Activated naive CD4-positive, alpha-beta T cell treated with anti-CD3 and anti-CD28 coated beads for 36 hours (primary cell): ENCODE data around the gene BAK1. TPM values are rescaled to one million over a fixed set of nuclear protein-coding genes. Genes with fewer than 3 reads are reported as not detected.

Experiments
- CTCF ChIA-PET: fragments of 350-600 bp; sonication (Branson Sonifier 250); formaldehyde crosslinking; loops from one replicate; lab custom pipeline; 2021; ENCODE audit warnings: antibody characterized with exemption; lab: Charles Lee
- DNase-seq: peaks from one replicate; pipeline ENCODE4 v3.0.0-alpha.2; 2020
- H3K27ac Mint-ChIP-seq: one replicate; pipeline ENCODE4 v1.8.0; 2021; ENCODE audit warnings: mild to moderate bottlenecking, mixed read lengths
- H3K27me3 Mint-ChIP-seq: one replicate; pipeline ENCODE4 v1.8.0; 2021; ENCODE audit warnings: low read depth, mixed read lengths
- H3K36me3 Mint-ChIP-seq: one replicate; pipeline ENCODE4 v1.8.0; 2021; ENCODE audit warnings: low read depth, mixed read lengths
- H3K4me1 Mint-ChIP-seq: one replicate; pipeline ENCODE4 v1.8.0; 2021; ENCODE audit warnings: low read depth, mixed read lengths
- H3K4me3 Mint-ChIP-seq: one replicate; pipeline ENCODE4 v1.8.0; 2021; ENCODE audit warnings: mild to moderate bottlenecking, moderate library complexity, mixed read lengths
- H3K9me3 Mint-ChIP-seq: one replicate; pipeline ENCODE4 v1.8.0; 2021; ENCODE audit warnings: mixed read lengths
- intact Hi-C: fragments of 100-400 bp; cut with micrococcal nuclease; formaldehyde crosslinking; loops from one replicate; pipeline ENCODE4 v1.15.1; 2023
- total RNA-seq, 2 experiments: library from RNA; stranded (reverse); gene quantifications; one replicate each; pipeline ENCODE4 v1.2.3, GENCODE V29; 2021

Gene BAK1
- total RNA-seq, 2 experiments from 2014 or later = 38.3 to 41.1 TPM

DNA sequence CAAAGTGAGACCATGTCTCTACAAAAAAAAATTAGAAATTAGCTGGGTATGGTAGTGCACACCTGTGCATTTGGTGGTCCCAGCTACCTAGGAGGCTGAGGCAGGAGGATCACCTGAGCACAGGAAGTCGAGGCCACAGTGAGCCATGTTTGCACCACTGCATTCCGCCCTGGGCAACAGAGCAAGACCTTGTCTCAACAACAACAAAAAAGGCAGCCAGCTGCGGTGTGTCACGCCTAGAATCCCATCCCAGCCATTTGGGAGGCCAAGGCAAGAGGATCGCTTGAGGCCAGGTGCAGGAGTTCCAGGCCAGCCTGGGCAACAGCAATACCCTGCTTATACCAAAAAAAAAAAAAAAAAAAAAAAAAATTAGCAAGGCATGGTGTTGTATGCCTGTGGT, 1.1 kb upstream of the BAK1 start:
- Mint-ChIP-seq H3K4me1 (peaks cover 42% of the 10 kb centered on the region), H3K36me3 (peaks cover 21% of the 10 kb centered on the region), H3K4me3 (no peak overlapping the region), H3K27ac (no peak overlapping the region), H3K9me3 (no peaks in the 10 kb centered on the region), H3K27me3 (no peaks in the 10 kb centered on the region)
- no peak for DNase-seq
- CTCF ChIA-PET = interaction anchor here (1.1 to 1.8 kb wide), 2 partner anchors 11 to 40 kb away, joined by 3 to 6 read pairs; partner anchors contain the start of gene ITPR3
- intact Hi-C loops = loop anchor here (2.0 kb wide), 2 partner anchors 162 to 190 kb away; partner anchors contain the start of genes CUTA and KIFC1

DNA sequence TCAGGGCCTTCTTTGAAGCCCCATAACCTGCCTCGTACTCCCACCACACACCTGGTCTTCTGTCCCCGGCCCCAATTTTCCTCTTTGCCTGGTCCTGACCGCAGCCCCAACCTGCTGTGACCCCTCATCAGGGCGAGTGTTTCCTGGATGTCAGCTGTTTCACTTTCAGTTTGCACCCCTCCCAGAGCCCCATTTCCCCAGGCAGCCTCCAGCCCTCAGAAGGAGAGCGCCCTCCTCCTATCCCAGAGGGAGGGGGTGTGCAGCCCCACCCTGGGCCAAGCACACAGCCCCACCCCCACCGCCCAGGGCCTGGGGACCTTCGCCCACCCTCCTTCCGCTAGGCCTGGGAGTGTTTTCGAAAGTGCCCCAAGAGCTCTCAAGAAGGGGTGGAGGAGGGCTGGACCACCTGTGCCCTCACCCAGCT, 1.5 kb downstream of the BAK1 start:
- Mint-ChIP-seq H3K27me3 (no peaks in the 10 kb centered on the region), H3K9me3 (no peaks in the 10 kb centered on the region), H3K36me3 (peaks cover 33% of the 10 kb centered on the region), H3K27ac (peak overlapping the region; percentile 96), H3K4me1 (peaks cover 35% of the 10 kb centered on the region), H3K4me3 (peak overlapping the region; percentile 86)
- peak; percentile 58 for DNase-seq
- intact Hi-C loops = loop anchor here (10.0 kb wide), 3 partner anchors 304 to 604 kb away; partner anchors contain the start of genes B3GALT4, HSD17B8, RING1 and RPS18
- CTCF ChIA-PET = interaction anchor here (0.6 to 1.6 kb wide), 6 partner anchors 11 to 188 kb away, joined by 3 to 4 read pairs (median 3); partner anchors contain the start of gene ITPR3

DNA sequence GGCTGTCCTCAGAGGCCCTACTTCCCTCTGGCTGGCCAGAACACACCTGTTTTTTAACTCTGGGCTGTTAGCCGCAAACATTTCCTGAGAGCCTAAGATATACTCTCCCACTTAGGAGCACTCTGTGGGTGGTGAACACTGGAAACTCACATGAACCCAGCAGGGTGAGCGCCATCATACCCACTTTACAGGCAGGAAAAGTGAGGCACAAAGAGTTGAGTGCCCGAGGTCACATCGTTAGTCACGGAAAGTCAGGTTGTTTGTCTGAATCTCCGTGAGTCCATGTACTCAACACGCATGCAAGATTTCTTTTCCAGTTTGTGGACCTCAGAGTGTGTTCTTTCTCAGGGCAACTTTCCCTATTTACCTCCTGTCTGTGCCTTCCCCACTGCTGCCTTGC, 1.9 kb downstream of the BAK1 start:
- no peaks in the 10 kb centered on the region for H3K27me3 Mint-ChIP-seq
- DNase-seq = no peak
- intact Hi-C loops = loop anchor here (10.0 kb wide), 3 partner anchors 303 to 603 kb away; partner anchors contain the start of genes B3GALT4, HSD17B8, RING1 and RPS18
- CTCF ChIA-PET = interaction anchor here (1.2 to 1.6 kb wide), 3 partner anchors 43 to 188 kb away, joined by 3 to 4 read pairs (median 3); partner anchors contain the start of gene ITPR3
- no peaks in the 10 kb centered on the region for H3K9me3 Mint-ChIP-seq
- peaks cover 35% of the 10 kb centered on the region for H3K4me1 Mint-ChIP-seq
- peak overlapping the region; percentile 96 for H3K27ac Mint-ChIP-seq
- peak overlapping the region; percentile 86 for H3K4me3 Mint-ChIP-seq
- H3K36me3 Mint-ChIP-seq = peaks cover 33% of the 10 kb centered on the region

DNA sequence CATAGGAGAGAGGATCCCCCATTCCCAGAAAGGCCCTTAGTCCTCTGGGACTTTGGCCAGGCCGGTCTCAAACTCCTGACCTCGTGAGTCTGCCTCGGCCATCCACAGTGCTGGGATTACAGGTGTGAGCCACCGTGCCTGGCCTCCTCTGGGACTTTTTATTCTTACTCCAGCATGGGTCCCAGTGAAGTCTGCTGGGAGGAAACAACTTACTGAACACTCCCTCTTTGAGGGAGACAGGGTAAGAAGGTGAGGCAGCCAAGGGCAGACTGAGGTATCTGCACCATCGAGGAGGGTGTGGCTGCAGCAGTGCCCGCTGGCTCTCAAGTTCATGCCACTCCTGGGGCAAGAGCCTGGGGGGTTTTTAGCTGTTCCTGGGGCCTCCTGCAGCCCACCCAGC, 2.4 kb downstream of the BAK1 start:
- H3K9me3 Mint-ChIP-seq = no peaks in the 10 kb centered on the region
- intact Hi-C loops = loop anchor here (10.0 kb wide), 3 partner anchors 303 to 603 kb away; partner anchors contain the start of genes B3GALT4, HSD17B8, RING1 and RPS18
- peaks cover 33% of the 10 kb centered on the region for H3K36me3 Mint-ChIP-seq
- H3K4me1 Mint-ChIP-seq = peaks cover 35% of the 10 kb centered on the region
- DNase-seq = no peak
- peak overlapping the region; percentile 86 for H3K4me3 Mint-ChIP-seq
- no peaks in the 10 kb centered on the region for H3K27me3 Mint-ChIP-seq
- CTCF ChIA-PET = no interaction called here
- peak overlapping the region; percentile 96 for H3K27ac Mint-ChIP-seq

DNA sequence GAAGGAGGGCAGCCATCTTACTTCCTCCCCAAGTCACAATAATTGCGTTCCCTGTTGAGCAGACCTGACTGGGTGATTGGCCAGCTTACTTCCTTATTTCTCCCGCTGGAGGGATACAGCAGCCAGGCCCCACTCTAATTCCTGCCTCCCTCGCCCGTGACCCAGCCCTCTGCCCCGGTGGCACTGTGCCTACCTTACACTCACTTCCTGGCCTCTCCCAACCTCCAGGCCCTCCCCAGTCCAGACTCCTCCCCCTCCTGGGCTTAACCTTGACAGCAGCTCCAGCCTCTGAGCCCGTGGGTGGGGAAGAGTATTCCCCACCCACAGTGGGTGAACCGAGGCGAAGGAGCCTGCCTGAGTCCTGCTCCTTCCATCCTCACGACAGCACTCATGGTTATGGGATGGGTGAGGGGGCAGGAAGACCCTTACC, 3.0 kb downstream of the BAK1 start:
- H3K27me3 Mint-ChIP-seq = no peaks in the 10 kb centered on the region
- H3K4me3 Mint-ChIP-seq = peak overlapping the region; percentile 86
- DNase-seq = peak; percentile 57
- peaks cover 39% of the 10 kb centered on the region for H3K4me1 Mint-ChIP-seq
- H3K9me3 Mint-ChIP-seq = no peaks in the 10 kb centered on the region
- CTCF ChIA-PET = interaction anchor here (1.5 kb wide), 1 partner anchor 8 kb away, joined by 4 read pairs; no protein-coding TSS in a partner anchor
- H3K27ac Mint-ChIP-seq = peak overlapping the region; percentile 96
- intact Hi-C loops = loop anchor here (10.0 kb wide), 3 partner anchors 302 to 602 kb away; partner anchors contain the start of genes B3GALT4, HSD17B8, RING1 and RPS18
- H3K36me3 Mint-ChIP-seq = peaks cover 38% of the 10 kb centered on the region

DNA sequence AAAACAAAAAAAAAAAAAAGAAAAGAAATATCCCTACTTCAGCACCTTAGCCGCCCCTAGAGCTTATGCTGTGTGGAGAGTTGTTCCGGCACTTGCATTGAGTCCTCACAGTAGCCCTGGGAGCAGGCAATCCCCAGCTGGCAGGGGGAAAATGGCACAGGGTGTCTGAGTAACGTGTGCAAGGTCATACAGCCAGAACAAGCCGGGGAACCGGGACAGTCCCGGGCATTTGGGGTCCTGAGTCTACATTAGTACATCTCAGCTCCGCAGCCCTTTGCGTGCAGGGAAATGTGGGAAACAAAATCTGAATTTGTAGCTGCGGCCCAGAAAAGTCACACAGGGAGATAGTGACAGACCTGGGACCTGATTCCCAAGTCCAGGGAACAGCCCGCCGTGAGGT, 3.4 kb downstream of the BAK1 start:
- H3K4me1 Mint-ChIP-seq = peaks cover 43% of the 10 kb centered on the region
- no peak for DNase-seq
- H3K4me3 Mint-ChIP-seq = peak overlapping the region; percentile 86
- peaks cover 42% of the 10 kb centered on the region for H3K36me3 Mint-ChIP-seq
- peak overlapping the region; percentile 96 for H3K27ac Mint-ChIP-seq
- intact Hi-C loops = loop anchor here (10.0 kb wide), 3 partner anchors 302 to 602 kb away; partner anchors contain the start of genes B3GALT4, HSD17B8, RING1 and RPS18
- no peaks in the 10 kb centered on the region for H3K27me3 Mint-ChIP-seq
- CTCF ChIA-PET = interaction anchor here (1.5 kb wide), 1 partner anchor 8 kb away, joined by 4 read pairs; no protein-coding TSS in a partner anchor
- no peaks in the 10 kb centered on the region for H3K9me3 Mint-ChIP-seq

DNA sequence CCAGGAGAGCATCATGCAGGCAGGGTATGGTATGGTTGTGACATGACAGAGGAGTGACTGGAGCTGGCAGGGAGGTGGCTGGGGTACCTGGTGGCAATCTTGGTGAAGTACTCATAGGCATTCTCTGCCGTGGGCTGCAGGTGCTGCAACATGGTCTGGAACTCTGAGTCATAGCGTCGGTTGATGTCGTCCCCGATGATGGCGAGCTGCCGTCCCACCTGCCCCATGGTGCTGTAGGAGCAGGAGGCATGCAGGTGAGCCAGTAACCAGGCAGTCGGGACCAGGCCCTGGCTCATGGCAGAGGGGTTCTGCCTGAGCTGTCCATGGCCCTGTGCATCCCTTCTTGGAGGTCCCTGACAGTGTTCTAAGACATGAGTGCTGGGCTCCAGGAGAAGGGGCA, 4.9 kb downstream of the BAK1 start:
- Mint-ChIP-seq H3K9me3 (no peaks in the 10 kb centered on the region), H3K4me3 (no peak overlapping the region), H3K27ac (peak overlapping the region; percentile 79), H3K36me3 (peaks cover 44% of the 10 kb centered on the region), H3K27me3 (no peaks in the 10 kb centered on the region), H3K4me1 (peaks cover 48% of the 10 kb centered on the region)
- intact Hi-C loops = loop anchor here (10.0 kb wide), 3 partner anchors 300 to 600 kb away; partner anchors contain the start of genes B3GALT4, HSD17B8, RING1 and RPS18
- CTCF ChIA-PET = no interaction called here
- no peak for DNase-seq

DNA sequence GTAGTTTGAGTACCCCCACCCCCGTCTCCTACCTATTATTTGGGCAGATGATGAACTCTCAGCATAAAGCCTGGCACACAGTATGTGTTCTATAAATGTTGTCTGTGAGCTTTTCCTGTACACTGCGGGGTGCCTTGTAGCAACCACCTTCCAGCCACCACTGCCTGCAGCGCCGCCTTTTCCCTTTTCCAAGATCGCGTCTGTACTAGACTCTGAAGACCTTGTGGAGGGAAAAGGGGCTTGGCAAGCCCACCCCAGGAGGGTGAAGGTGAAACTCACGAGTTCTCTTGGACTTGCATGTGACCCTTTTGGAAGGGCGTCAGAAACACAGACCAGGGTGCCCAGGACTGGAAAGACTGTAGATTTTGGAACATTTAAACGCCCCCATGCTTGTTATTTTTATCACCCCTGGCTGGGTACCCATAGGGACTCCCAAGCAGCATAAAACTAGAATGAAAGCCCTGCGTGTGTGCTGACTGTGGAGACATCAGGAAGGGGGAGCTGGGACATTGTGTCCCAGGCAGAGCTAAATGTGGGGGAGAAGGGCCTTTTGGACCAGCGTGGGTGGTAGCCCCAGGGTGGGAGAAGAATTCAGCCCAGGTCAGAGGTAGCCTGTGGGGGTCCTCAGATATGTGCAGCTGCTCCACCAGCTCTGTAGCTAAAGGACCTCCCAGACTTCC, 8.3 kb downstream of the BAK1 start:
- peaks cover 53% of the 10 kb centered on the region for H3K4me1 Mint-ChIP-seq
- no peaks in the 10 kb centered on the region for H3K9me3 Mint-ChIP-seq
- no peaks in the 10 kb centered on the region for H3K27me3 Mint-ChIP-seq
- peaks cover 29% of the 10 kb centered on the region for H3K36me3 Mint-ChIP-seq
- intact Hi-C loops = loop anchor here (1.0 to 10.0 kb wide), 12 partner anchors 9 to 1444 kb away; partner anchors contain the start of genes ATF6B, B3GALT4, BAK1 and CUTA
- H3K27ac Mint-ChIP-seq = peak overlapping the region; percentile 100
- no peak for DNase-seq
- CTCF ChIA-PET = interaction anchor here (0.6 to 1.7 kb wide), 2 partner anchors 14 to 139 kb away, joined by 3 to 5 read pairs; partner anchors contain the start of gene UQCC2
- peak overlapping the region; percentile 90 for H3K4me3 Mint-ChIP-seq

DNA sequence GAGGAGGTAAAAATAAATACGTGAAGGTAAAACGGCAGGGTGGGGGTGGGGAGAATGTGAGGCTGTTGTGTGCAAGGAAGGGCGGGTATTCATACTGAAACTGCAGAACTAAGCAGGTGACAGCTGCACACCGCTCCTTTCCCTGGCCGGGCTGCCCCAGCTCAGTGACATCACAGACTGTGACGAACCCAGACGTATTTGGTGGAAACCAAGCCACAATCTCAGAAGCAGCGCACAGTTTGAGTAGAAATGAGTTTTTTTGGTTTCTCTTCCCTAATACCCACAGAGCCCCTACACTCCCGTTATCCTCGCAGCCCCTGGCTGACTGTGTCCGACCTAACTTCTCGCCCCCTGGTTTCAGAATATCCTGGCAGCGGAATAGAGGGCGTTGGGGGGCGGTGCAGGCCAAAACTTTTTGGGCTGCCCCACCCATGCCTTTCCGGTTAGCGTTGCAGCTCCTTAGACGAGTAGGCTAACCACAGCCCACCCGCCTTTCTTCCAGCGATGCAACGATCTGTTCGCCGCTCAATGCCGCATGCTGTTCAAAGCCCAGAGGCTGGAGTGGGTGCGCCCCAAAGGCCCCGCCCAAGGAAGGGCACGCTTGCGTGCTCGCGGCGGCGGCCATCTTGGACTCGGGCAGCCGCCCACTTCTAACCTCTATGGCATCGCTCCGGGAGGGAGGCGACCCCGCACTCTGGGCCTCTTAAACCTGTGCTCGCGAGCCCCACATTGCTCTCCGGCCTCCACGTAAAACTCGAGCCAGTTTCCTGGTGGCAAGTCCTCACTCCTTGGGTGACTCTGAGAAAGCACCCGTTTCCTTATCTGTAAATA, 9.1 kb downstream of the BAK1 start:
- peaks cover 26% of the 10 kb centered on the region for H3K36me3 Mint-ChIP-seq
- H3K9me3 Mint-ChIP-seq = no peaks in the 10 kb centered on the region
- H3K4me3 Mint-ChIP-seq = peak overlapping the region; percentile 90
- intact Hi-C loops = loop anchor here (1.0 to 10.0 kb wide), 13 partner anchors 9 to 1444 kb away; partner anchors contain the start of genes ATF6B, B3GALT4, BAK1 and CUTA
- DNase-seq = peak; percentile 98
- CTCF ChIA-PET = interaction anchor here (0.6 to 1.7 kb wide), 2 partner anchors 15 to 140 kb away, joined by 3 to 5 read pairs; no protein-coding TSS in a partner anchor
- H3K27me3 Mint-ChIP-seq = no peaks in the 10 kb centered on the region
- H3K27ac Mint-ChIP-seq = peak overlapping the region; percentile 100
- H3K4me1 Mint-ChIP-seq = peaks cover 53% of the 10 kb centered on the region

DNA sequence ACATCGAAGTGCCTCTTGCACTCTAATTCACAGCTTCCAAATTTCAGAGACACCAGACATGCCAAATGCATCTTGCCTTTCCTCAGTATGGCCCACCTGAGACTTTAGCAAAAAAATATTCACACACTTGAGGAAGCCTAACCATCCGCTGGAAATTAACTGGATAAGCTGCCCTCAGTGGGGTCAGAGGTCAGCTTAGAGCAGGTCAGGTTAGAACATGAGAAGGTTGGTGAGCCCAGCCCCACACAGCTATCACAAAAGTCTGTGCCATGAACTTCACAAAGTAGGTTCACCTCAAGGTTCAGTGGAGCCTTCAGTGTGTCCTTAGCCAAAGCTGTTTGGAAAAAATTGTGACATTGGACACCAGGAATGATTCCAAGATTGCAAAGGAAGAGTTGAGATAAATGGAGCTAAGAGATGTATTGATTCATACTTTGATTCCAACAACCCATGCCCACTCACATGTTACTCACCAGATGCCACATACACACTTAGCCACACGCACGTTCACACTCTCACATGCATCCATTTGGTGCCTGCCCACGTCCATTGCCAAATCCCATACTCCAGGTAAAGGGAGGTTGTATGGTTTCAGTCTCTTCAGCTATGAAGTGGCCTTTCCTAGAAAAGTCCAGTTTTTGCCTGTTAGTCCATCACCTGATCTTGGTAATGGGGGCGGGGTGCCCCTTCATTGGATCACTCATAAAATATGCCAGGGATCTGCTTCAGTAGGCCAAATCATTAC, 11.1 kb downstream of the BAK1 start:
- H3K27ac Mint-ChIP-seq = peak overlapping the region; percentile 67
- no peak overlapping the region for H3K4me3 Mint-ChIP-seq
- peaks cover 44% of the 10 kb centered on the region for H3K4me1 Mint-ChIP-seq

DNA sequence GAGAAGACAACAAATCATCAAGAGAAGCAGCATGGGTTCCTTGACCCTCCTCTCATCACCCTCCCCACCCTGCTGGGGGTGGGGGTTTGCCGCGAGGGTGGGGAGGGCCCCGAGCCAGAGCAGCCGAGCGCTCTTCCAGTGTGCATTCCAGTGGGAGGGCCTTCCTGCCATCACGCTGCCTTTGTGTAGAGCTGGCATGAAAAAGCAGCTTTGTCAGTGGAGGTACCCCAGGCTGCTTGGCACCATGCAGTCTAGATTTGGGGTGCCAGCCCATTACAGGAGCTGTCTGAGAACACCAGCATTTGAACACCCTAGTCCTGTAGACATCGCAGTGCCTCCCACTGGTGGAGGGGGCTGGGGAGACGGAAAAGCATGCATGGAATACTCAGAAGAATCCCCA, 12.2 kb downstream of the BAK1 start:
- H3K27me3 Mint-ChIP-seq = no peaks in the 10 kb centered on the region
- no peak overlapping the region for H3K27ac Mint-ChIP-seq
- H3K4me1 Mint-ChIP-seq = peaks cover 44% of the 10 kb centered on the region
- peaks cover 13% of the 10 kb centered on the region for H3K36me3 Mint-ChIP-seq
- H3K9me3 Mint-ChIP-seq = no peaks in the 10 kb centered on the region
- intact Hi-C loops = no loop called here
- no peak overlapping the region for H3K4me3 Mint-ChIP-seq
- DNase-seq = no peak
- CTCF ChIA-PET = no interaction called here

More for the DNA sequence above, 11.1 kb downstream of the BAK1 start:
- no peaks in the 10 kb centered on the region for H3K27me3 Mint-ChIP-seq
- H3K36me3 Mint-ChIP-seq = peaks cover 13% of the 10 kb centered on the region
- H3K9me3 Mint-ChIP-seq = no peaks in the 10 kb centered on the region
- CTCF ChIA-PET = interaction anchor here (0.9 kb wide), 1 partner anchor 38 kb away, joined by 4 read pairs; no protein-coding TSS in a partner anchor
- intact Hi-C loops = no loop called here
- no peak for DNase-seq
